HFF-Myc (cell line): Measurements from ENCODE around the gene COX8C.

ENCODE experiments used
- DNase-seq: peaks from one replicate; pipeline ENCODE4 v3.0.0-alpha.2; 2011; ENCODE audit warnings: low read depth; ENCODE audit errors: extremely low read depth
- H3K4me3 ChIP-seq: replicated peaks from 2 replicates; pipeline ENCODE4 v1.5.1; 2011; ENCODE audit warnings: low read depth, mild to moderate bottlenecking, control low read depth, low read length
- CTCF ChIP-seq: IDR thresholded peaks from 2 replicates; pipeline ENCODE4 v1.5.1; 2012; ENCODE audit warnings: mild to moderate bottlenecking, low read depth, low read length, control low read depth; ENCODE audit errors: missing control alignments

Gene COX8C

GRCh38 chr14:93304771-93305170, 42.2 kb upstream of the COX8C start:
- H3K4me3 ChIP-seq: no peak overlapping the region
- DNase-seq: no peak
- no peak for TF ChIP-seq CTCF

- no peak overlapping the region for H3K4me3 ChIP-seq
- TF ChIP-seq CTCF: no peak
- DNase-seq: no peak
Measured at GRCh38 chr14:93305725-93306418, 41.1 kb upstream of the COX8C start.

GRCh38 chr14:93306812-93307211, 40.2 kb upstream of the COX8C start:
- DNase-seq: no peak
- no peak for TF ChIP-seq CTCF
- H3K4me3 ChIP-seq: no peak overlapping the region

GRCh38 chr14:93308686-93309345, 38.2 kb upstream of the COX8C start:
- no peak overlapping the region for H3K4me3 ChIP-seq
- no peak for TF ChIP-seq CTCF
- DNase-seq: no peak

- H3K4me3 ChIP-seq: no peak overlapping the region
- no peak for DNase-seq
- TF ChIP-seq CTCF: no peak
Measured at GRCh38 chr14:93309427-93309966, 37.5 kb upstream of the COX8C start.

- H3K4me3 ChIP-seq: no peak overlapping the region
- TF ChIP-seq CTCF: no peak
- no peak for DNase-seq
Measured at GRCh38 chr14:93311082-93311481, 35.9 kb upstream of the COX8C start.
